GM12878 (cell line): ENCODE results near the gene FGD5.

Source experiments
- CBFB ChIP-seq: IDR thresholded peaks from 2 replicates; pipeline ENCODE4 v1.6.1; 2016; ENCODE audit warnings: antibody characterized with exemption, low read depth
- CTCF ChIP-seq, 3 experiments: IDR thresholded peaks in 2 of 3; conservative IDR thresholded peaks in 1 of 3; 2 replicates each; pipeline ENCODE4 v1.5.1; 2011; ENCODE audit warnings: low read depth in 3 of 3, low read length in 3 of 3, mild to moderate bottlenecking in 3 of 3, control low read depth in 2 of 3, moderate library complexity in 2 of 3, inconsistent platforms in 1 of 3, mixed read lengths in 1 of 3; ENCODE audit not compliant: control insufficient read depth in 2 of 3, insufficient read depth in 1 of 3; ENCODE audit errors: extremely low read depth in 1 of 3
- GATAD2B ChIP-seq: fragments of 450-650 bp; conservative IDR thresholded peaks from 2 replicates; pipeline ENCODE4 v1.6.1; 2017; ENCODE audit warnings: low read depth, mild to moderate bottlenecking, moderate library complexity
- POLR2AphosphoS2 ChIP-seq: IDR thresholded peaks from 2 replicates; pipeline ENCODE4 v1.6.1; 2011; ENCODE audit warnings: low read depth, mild to moderate bottlenecking, low read length, improper control_type of control experiment, moderate library complexity

GRCh38 chr3:14926592-14926991 is 107.8 kb downstream of the FGD5 start:
- TF ChIP-seq GATAD2B (no peak), CTCF (IDR thresholded peaks at IDR 0.05 in 2 of 3, conservative IDR thresholded peaks at IDR 0.05 in 1 of 3; ENCODE audit: control insufficient read depth in 2 of 3, extremely low read depth in 1 of 3, insufficient read depth in 1 of 3, low read depth in 3 of 3, low read length in 3 of 3) (no peak), CBFB (no peak), POLR2AphosphoS2 (no peak)
